HL-60 (cell line): Measurements from ENCODE around the gene DDX21.

Source experiments
- DNase-seq, 2 experiments: peaks; one replicate each; pipeline ENCODE4 v3.0.0-alpha.2; 2010 to 2020; ENCODE audit warnings: low read depth in 1 of 2, low spot score in 1 of 2
- H3K27ac ChIP-seq: fragments of 250-450 bp; sonication (Bioruptor Pico); replicated peaks from 2 replicates; pipeline ENCODE4 v1.5.1; 2020; ENCODE audit warnings: mild to moderate bottlenecking, moderate library complexity
- H3K27me3 ChIP-seq: fragments of 250-450 bp; sonication (Bioruptor Pico); 2 replicates; pipeline ENCODE4 v1.5.1; 2021; ENCODE audit warnings: mild to moderate bottlenecking, moderate library complexity; ENCODE audit not compliant: insufficient read depth, poor library complexity, severe bottlenecking
- H3K4me3 ChIP-seq: replicated peaks from 2 replicates; pipeline ENCODE4 v1.5.1; 2011; ENCODE audit warnings: mild to moderate bottlenecking, control low read depth, low read length; ENCODE audit not compliant: insufficient read depth
- GABPA ChIP-seq: IDR thresholded peaks from 2 replicates; pipeline ENCODE4 v1.6.1; 2012; ENCODE audit warnings: low read depth
- POLR2AphosphoS5 ChIP-seq: IDR thresholded peaks from 2 replicates; pipeline ENCODE4 v1.6.1; 2012; ENCODE audit warnings: low read depth
- SPI1 ChIP-seq: IDR thresholded peaks from 2 replicates; pipeline ENCODE4 v1.6.1; 2012; ENCODE audit warnings: low read depth, mild to moderate bottlenecking, borderline replicate concordance
- TF ChIP-seq, protein P1 (sequence below): IDR thresholded peaks from one replicate; pipeline ENCODE4 v1.5.1; 2011; ENCODE audit warnings: low read length, control low read depth, inconsistent platforms; ENCODE audit not compliant: insufficient read depth
- TF ChIP-seq, protein P2 (sequence below): IDR thresholded peaks from 2 replicates; pipeline ENCODE4 v1.6.1; 2012; ENCODE audit warnings: low read depth; ENCODE audit not compliant: insufficient replicate concordance

Gene DDX21

DNA sequence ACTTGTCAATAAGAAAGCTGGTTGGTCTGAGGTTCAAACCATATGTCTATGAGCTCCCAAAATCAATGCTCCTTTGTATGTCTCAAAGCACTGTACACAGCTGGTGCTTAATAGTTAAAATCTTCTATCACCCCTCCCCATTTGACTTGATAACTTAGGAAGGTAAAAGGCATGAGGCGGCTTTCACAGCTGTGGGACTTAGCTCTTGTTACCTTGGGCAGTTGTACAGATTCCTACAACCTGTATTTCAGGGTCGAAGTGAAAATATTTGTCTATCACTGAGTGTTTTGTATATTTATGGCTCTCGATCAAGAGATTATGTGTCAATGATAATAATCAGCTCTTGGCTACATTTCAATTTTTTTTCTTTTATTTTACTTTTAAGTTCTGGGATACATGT, 31.6 kb downstream of the DDX21 start:
- TF ChIP-seq, protein P1, sequence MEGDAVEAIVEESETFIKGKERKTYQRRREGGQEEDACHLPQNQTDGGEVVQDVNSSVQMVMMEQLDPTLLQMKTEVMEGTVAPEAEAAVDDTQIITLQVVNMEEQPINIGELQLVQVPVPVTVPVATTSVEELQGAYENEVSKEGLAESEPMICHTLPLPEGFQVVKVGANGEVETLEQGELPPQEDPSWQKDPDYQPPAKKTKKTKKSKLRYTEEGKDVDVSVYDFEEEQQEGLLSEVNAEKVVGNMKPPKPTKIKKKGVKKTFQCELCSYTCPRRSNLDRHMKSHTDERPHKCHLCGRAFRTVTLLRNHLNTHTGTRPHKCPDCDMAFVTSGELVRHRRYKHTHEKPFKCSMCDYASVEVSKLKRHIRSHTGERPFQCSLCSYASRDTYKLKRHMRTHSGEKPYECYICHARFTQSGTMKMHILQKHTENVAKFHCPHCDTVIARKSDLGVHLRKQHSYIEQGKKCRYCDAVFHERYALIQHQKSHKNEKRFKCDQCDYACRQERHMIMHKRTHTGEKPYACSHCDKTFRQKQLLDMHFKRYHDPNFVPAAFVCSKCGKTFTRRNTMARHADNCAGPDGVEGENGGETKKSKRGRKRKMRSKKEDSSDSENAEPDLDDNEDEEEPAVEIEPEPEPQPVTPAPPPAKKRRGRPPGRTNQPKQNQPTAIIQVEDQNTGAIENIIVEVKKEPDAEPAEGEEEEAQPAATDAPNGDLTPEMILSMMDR: no peak
- Histone ChIP-seq H3K4me3 (no peak overlapping the region), H3K27me3 (no peaks in the 10 kb centered on the region)

DNA sequence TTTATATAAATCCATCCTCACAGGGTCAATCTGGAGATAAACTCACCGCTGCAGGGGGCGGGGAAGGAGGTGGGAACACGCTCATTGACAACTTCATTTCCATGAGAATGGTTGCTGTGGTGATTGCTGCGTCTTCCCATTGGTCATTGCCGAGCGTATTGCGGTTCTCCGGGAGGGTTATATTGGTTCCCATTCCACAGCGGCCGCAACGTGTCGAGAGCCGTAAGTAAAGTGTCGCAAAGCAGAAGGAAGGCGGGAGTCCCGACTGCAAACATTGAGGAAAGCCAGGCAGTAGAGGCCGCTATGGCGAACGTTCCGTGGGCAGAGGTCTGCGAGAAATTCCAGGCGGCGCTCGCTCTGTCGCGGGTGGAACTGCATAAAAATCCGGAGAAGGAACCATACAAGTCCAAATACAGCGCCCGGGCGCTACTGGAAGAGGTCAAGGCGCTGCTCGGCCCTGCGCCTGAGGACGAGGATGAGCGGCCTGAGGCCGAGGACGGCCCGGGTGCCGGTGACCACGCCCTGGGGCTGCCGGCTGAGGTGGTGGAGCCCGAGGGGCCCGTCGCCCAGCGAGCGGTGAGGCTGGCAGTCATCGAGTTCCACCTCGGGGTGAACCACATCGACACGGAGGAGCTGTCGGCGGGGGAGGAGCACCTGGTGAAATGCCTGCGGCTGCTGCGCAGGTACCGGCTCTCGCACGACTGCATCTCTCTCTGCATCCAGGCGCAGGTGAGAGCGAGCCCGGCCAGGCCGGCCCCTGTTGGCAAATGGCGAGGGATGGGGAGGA, 32.8 kb downstream of the DDX21 start, which contains the start of gene KIFBP:
Gene KIFBP, plus strand, starts transcription at position 274 of the 787 bp plus-strand sequence. Its CDS starts 30 bp downstream, at position 304.
- TF ChIP-seq, protein P1: peak; percentile 17
- TF ChIP-seq GABPA (no peak), SPI1 (peak; percentile 1; the same call in 1 of the 2 replicates), POLR2AphosphoS5 (0 out of 2 replicates have a peak, but pooled peaks have one; percentile 27)
- TF ChIP-seq, protein P2, sequence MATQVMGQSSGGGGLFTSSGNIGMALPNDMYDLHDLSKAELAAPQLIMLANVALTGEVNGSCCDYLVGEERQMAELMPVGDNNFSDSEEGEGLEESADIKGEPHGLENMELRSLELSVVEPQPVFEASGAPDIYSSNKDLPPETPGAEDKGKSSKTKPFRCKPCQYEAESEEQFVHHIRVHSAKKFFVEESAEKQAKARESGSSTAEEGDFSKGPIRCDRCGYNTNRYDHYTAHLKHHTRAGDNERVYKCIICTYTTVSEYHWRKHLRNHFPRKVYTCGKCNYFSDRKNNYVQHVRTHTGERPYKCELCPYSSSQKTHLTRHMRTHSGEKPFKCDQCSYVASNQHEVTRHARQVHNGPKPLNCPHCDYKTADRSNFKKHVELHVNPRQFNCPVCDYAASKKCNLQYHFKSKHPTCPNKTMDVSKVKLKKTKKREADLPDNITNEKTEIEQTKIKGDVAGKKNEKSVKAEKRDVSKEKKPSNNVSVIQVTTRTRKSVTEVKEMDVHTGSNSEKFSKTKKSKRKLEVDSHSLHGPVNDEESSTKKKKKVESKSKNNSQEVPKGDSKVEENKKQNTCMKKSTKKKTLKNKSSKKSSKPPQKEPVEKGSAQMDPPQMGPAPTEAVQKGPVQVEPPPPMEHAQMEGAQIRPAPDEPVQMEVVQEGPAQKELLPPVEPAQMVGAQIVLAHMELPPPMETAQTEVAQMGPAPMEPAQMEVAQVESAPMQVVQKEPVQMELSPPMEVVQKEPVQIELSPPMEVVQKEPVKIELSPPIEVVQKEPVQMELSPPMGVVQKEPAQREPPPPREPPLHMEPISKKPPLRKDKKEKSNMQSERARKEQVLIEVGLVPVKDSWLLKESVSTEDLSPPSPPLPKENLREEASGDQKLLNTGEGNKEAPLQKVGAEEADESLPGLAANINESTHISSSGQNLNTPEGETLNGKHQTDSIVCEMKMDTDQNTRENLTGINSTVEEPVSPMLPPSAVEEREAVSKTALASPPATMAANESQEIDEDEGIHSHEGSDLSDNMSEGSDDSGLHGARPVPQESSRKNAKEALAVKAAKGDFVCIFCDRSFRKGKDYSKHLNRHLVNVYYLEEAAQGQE: no peak
- DNase-seq: peak; percentile 97 to 98
- H3K27me3 ChIP-seq: no peaks in the 10 kb centered on the region
- H3K27ac ChIP-seq: peak within 1 kb of the TSS; percentile 77
- H3K4me3 ChIP-seq: peak within 1 kb of the TSS; percentile 95

More for the DNA sequence above, 31.6 kb downstream of the DDX21 start:
- no peak for DNase-seq
- H3K27ac ChIP-seq: peak overlapping the region; percentile 37

DNA sequence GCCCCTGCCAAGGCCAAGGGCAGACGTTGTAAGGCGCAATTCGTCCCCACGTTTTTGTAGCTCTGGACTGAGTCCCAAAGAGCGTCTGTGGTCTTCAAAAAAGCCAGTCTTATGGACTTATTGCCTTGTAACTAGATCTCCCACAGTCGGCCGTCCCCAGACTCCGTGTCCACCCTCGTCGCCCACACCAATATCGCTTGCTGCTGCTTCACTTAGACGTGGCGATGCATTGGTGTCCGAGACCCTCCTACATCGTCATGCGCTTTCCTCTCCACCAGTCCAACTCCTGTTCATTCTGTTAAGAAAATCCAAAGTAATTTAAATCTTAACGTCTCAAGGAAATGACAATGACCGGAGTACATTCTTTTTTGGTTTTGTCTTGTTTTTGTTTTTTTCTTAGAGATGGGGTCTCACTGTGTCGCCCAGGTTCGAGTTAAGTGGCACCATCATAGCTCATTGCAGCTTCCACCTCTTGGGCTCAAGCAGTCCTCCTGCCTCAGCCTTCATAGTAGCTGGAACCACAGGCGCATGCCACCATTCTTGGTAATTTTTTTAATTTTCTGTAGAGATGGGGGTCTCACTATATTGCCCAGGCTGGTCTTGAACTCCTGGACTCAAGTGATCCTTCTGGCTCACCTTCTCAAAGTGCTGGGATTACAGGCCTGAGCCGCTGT, 33.5 kb downstream of the DDX21 start:
- H3K4me3 ChIP-seq: peak overlapping the region; percentile 95
- H3K27ac ChIP-seq: peak overlapping the region; percentile 77
- H3K27me3 ChIP-seq: no peaks in the 10 kb centered on the region
- TF ChIP-seq SPI1: no peak
- no peak for TF ChIP-seq POLR2AphosphoS5
- TF ChIP-seq, protein P2: no peak
- TF ChIP-seq, protein P1: no peak
- no peak for TF ChIP-seq GABPA
- no peak for DNase-seq
